Caco-2 (cell line): ENCODE measurements around the gene MAP2K5. TPM values are rescaled to one million over a fixed set of nuclear protein-coding genes. Genes with fewer than 3 reads are reported as not detected.

Source experiments
- BruUV-seq: library from RNA; stranded (reverse); fragments of 400-500 nt; replicated peaks from 2 replicates; lab custom pipeline; 2021; lab: Mats Ljungman, UMichigan
- CTCF ChIA-PET: fragments of 300-600 bp; sonication (Branson Sonifier 250); formaldehyde crosslinking; loops from one replicate; lab custom pipeline; 2022; ENCODE audit warnings: antibody characterized with exemption; lab: Charles Lee
- POLR2A ChIA-PET: fragments of 300-600 bp; sonication (Branson Sonifier 250); formaldehyde crosslinking; loops from one replicate; lab custom pipeline; 2022; ENCODE audit warnings: antibody characterized with exemption; lab: Charles Lee
- DNase-seq, 2 experiments: peaks; one replicate each; pipeline versions ENCODE4 v3.0.0 to v3.0.0-alpha.2; 2020 to 2022
- H3K27me3 ChIP-seq: replicated peaks from 2 replicates; pipeline ENCODE4 v1.6.0; 2011; ENCODE audit warnings: low read length; ENCODE audit not compliant: control insufficient read depth, insufficient read depth
- H3K36me3 ChIP-seq: 2 replicates; pipeline ENCODE4 v1.5.1; 2011; ENCODE audit warnings: low read length; ENCODE audit not compliant: control insufficient read depth, insufficient read depth
- H3K4me1 ChIP-seq: fragments of 250-450 bp; sonication (Bioruptor Pico); 2 replicates; pipeline ENCODE4 v1.5.1; 2020; ENCODE audit warnings: mild to moderate bottlenecking
- H3K4me3 ChIP-seq: 2 replicates; pipeline ENCODE4 v1.5.1; 2011; ENCODE audit warnings: low read depth, mild to moderate bottlenecking, control low read depth, low read length
- H3K9me3 ChIP-seq: fragments of 250-450 bp; sonication (Bioruptor Pico); 2 replicates; pipeline ENCODE4 v1.5.1; 2020; ENCODE audit warnings: mild to moderate bottlenecking, moderate library complexity
- H3K27ac Mint-ChIP-seq: one replicate; pipeline ENCODE4 v1.8.0; 2022; ENCODE audit warnings: mixed read lengths; ENCODE audit not compliant: unreplicated experiment
- H3K27me3 Mint-ChIP-seq: one replicate; pipeline ENCODE4 v1.8.0; 2022; ENCODE audit warnings: mixed read lengths; ENCODE audit not compliant: insufficient read depth, unreplicated experiment
- H3K36me3 Mint-ChIP-seq: one replicate; pipeline ENCODE4 v1.8.0; 2022; ENCODE audit warnings: mild to moderate bottlenecking, mixed read lengths; ENCODE audit not compliant: insufficient read depth, unreplicated experiment
- H3K4me1 Mint-ChIP-seq: one replicate; pipeline ENCODE4 v1.8.0; 2022; ENCODE audit warnings: low read depth, mixed read lengths; ENCODE audit not compliant: unreplicated experiment
- H3K4me3 Mint-ChIP-seq: one replicate; pipeline ENCODE4 v1.8.0; 2022; ENCODE audit warnings: mild to moderate bottlenecking, moderate library complexity, mixed read lengths; ENCODE audit not compliant: unreplicated experiment
- H3K9me3 Mint-ChIP-seq: one replicate; pipeline ENCODE4 v1.8.0; 2022; ENCODE audit warnings: mixed read lengths; ENCODE audit not compliant: unreplicated experiment
- CTCF ChIP-seq, 2 experiments: fragments of 200-600 bp in 1 of 2; IDR thresholded peaks; 1 replicate in 1 of 2; 2 replicates in 1 of 2; pipeline versions ENCODE4 v1.5.1 to v1.8.0; 2011 to 2022; ENCODE audit warnings: antibody characterized with exemption in 1 of 2, control low read depth in 1 of 2, inconsistent platforms in 1 of 2, low read depth in 1 of 2, low read length in 1 of 2, mild to moderate bottlenecking in 1 of 2, moderate library complexity in 1 of 2; ENCODE audit not compliant: insufficient read depth in 1 of 2, severe bottlenecking in 1 of 2, unreplicated experiment in 1 of 2
- intact Hi-C: fragments of 100-400 bp; cut with micrococcal nuclease; formaldehyde crosslinking; loops from one replicate; pipeline ENCODE4 v1.10.0; 2022; ENCODE audit not compliant: unreplicated experiment
- total RNA-seq: library from RNA; stranded (reverse); gene quantifications from 2 replicates; pipeline ENCODE4 v1.2.3, GENCODE V29; 2022

MAP2K5 gene
- total RNA-seq, 1 experiment from 2014 or later, result 12.2 TPM

- peaks cover 27% of the 10 kb centered on the region for H3K4me1 Mint-ChIP-seq
Measured at GRCh38 chr15:67840749-67841512, 298.4 kb downstream of the MAP2K5 start.

GRCh38 chr15:67841513-67841762, 298.9 kb downstream of the MAP2K5 start:
- Mint-ChIP-seq H3K4me3 (peak overlapping the region; percentile 70), H3K27ac (peak overlapping the region; percentile 95), H3K9me3 (no peaks in the 10 kb centered on the region), H3K27me3 (no peaks in the 10 kb centered on the region), H3K36me3 (peaks cover 15% of the 10 kb centered on the region), H3K4me1 (peaks cover 27% of the 10 kb centered on the region)
- CTCF ChIA-PET, result interaction anchor here (0.6 to 1.0 kb wide), 2 partner anchors 104 to 277 kb away, joined by 3 to 4 read pairs; no protein-coding TSS in a partner anchor
- no peaks in the 10 kb centered on the region for H3K27me3 ChIP-seq
- H3K4me3 ChIP-seq, result peak overlapping the region; percentile 85
- intact Hi-C loops, result loop anchor here (2.0 to 10.0 kb wide), 3 partner anchors 21 to 797 kb away; partner anchors contain the start of gene PIAS1
- POLR2A ChIA-PET, result interaction anchor here (0.6 to 0.7 kb wide), 4 partner anchors 17 to 314 kb away, joined by 3 to 9 read pairs (median 4); no protein-coding TSS in a partner anchor
- no peak for DNase-seq
- no TSS peak for BruUV-seq
- no peak for TF ChIP-seq CTCF (IDR thresholded peaks at IDR 0.05; ENCODE audit: insufficient read depth in 1 of 2, low read depth in 1 of 2, low read length in 1 of 2, severe bottlenecking in 1 of 2, unreplicated experiment in 1 of 2)
- H3K4me1 ChIP-seq, result peaks cover 37% of the 10 kb centered on the region
- H3K9me3 ChIP-seq, result no peaks in the 10 kb centered on the region
- no peaks in the 10 kb centered on the region for H3K36me3 ChIP-seq

More at GRCh38 chr15:67840749-67841512, 298.4 kb downstream of the MAP2K5 start:
- no peaks in the 10 kb centered on the region for H3K27me3 Mint-ChIP-seq
- TF ChIP-seq CTCF (IDR thresholded peaks at IDR 0.05; ENCODE audit: insufficient read depth in 1 of 2, low read depth in 1 of 2, low read length in 1 of 2, severe bottlenecking in 1 of 2, unreplicated experiment in 1 of 2), result no peak
- intact Hi-C loops, result loop anchor here (1.0 to 10.0 kb wide), 4 partner anchors 22 to 796 kb away; partner anchors contain the start of gene PIAS1
- H3K27ac Mint-ChIP-seq, result peak overlapping the region; percentile 95
- H3K36me3 Mint-ChIP-seq, result peaks cover 15% of the 10 kb centered on the region
- H3K4me3 Mint-ChIP-seq, result peak overlapping the region; percentile 70
- H3K9me3 ChIP-seq, result no peaks in the 10 kb centered on the region
- POLR2A ChIA-PET, result interaction anchor here (0.6 to 0.7 kb wide), 5 partner anchors 17 to 314 kb away, joined by 3 to 9 read pairs (median 3); partner anchors contain the start of gene PIAS1
- H3K4me1 ChIP-seq, result peaks cover 37% of the 10 kb centered on the region
- peak overlapping the region; percentile 85 for H3K4me3 ChIP-seq
- peak in 1 of 2 experiments; percentile 42 for DNase-seq
- no peaks in the 10 kb centered on the region for H3K27me3 ChIP-seq
- CTCF ChIA-PET, result interaction anchor here (0.6 to 1.0 kb wide), 2 partner anchors 105 to 278 kb away, joined by 3 to 4 read pairs; no protein-coding TSS in a partner anchor
- TSS peak; percentile 61 for BruUV-seq
- H3K36me3 ChIP-seq, result no peaks in the 10 kb centered on the region
- no peaks in the 10 kb centered on the region for H3K9me3 Mint-ChIP-seq

- H3K27me3 ChIP-seq, result no peaks in the 10 kb centered on the region
- Mint-ChIP-seq H3K4me3 (peak overlapping the region; percentile 33), H3K36me3 (peaks cover 15% of the 10 kb centered on the region), H3K9me3 (no peaks in the 10 kb centered on the region), H3K27me3 (no peaks in the 10 kb centered on the region), H3K4me1 (peaks cover 27% of the 10 kb centered on the region), H3K27ac (peak overlapping the region; percentile 92)
- no peak for DNase-seq
- no peak for TF ChIP-seq CTCF (IDR thresholded peaks at IDR 0.05; ENCODE audit: insufficient read depth in 1 of 2, low read depth in 1 of 2, low read length in 1 of 2, severe bottlenecking in 1 of 2, unreplicated experiment in 1 of 2)
- POLR2A ChIA-PET, result interaction anchor here (0.8 to 1.5 kb wide), 4 partner anchors 11 to 211 kb away, joined by 3 to 5 read pairs (median 4); partner anchors contain the start of gene PIAS1
- H3K36me3 ChIP-seq, result no peaks in the 10 kb centered on the region
- no peaks in the 10 kb centered on the region for H3K9me3 ChIP-seq
- intact Hi-C loops, result loop anchor here (1.0 to 10.0 kb wide), 2 partner anchors 73 to 798 kb away; no protein-coding TSS in a partner anchor
- BruUV-seq, result no TSS peak
- no peak overlapping the region for H3K4me3 ChIP-seq
- CTCF ChIA-PET, result interaction anchor here (1.0 kb wide), 1 partner anchor 119 kb away, joined by 4 read pairs; no protein-coding TSS in a partner anchor
- peaks cover 37% of the 10 kb centered on the region for H3K4me1 ChIP-seq
Measured at GRCh38 chr15:67843092-67843501, 300.6 kb downstream of the MAP2K5 start.
